ENCODE measurements around the gene NLRP12. TPM values are rescaled to one million over a fixed set of nuclear protein-coding genes. Genes with fewer than 3 reads are reported as not detected.

NLRP12 gene
- total RNA-seq, 1 experiment from 2014 or later: not detected

Small RNA genes lying within 50 kb of the gene (small RNA-seq; reads per million reads assigned to genes)
- gene AC008753.1: 0 reads per million in 2 experiments
- gene MIR1283-2: 0 reads per million in 2 experiments
- gene MIR371A: 0 reads per million in 2 experiments
- gene MIR372: 0 reads per million in 2 experiments
- 0 to 0.19 reads per million in 2 experiments for gene MIR373
- gene MIR516A1: 0 reads per million in 2 experiments
- 0 reads per million in 2 experiments for gene MIR516A2
- gene MIR519A1: 0 reads per million in 2 experiments
- 0 reads per million in 2 experiments for gene MIR521-1
- 0 reads per million in 2 experiments for gene MIR527
- gene RNU6-1041P: 0 reads per million in 2 experiments
- 0 reads per million in 2 experiments for gene RNU6-165P
- gene RNU6-751P: 0 reads per million in 2 experiments
- 0 reads per million in 2 experiments for gene RNU6-982P

Other genes with a start within 250 kb of the NLRP12 start
- gene DPRX, start 192.3 kb downstream of the NLRP12 start, total RNA-seq (2014; rRNA removed; shearing (Covaris generic)): not detected in 2 replicates
- 4.0 and 4.5 TPM in 2 replicates for gene MYADM, start 43.6 kb upstream of the NLRP12 start, total RNA-seq (2014; rRNA removed; shearing (Covaris generic))
- gene PRKCG, start 57.9 kb upstream of the NLRP12 start, total RNA-seq (2014; rRNA removed; shearing (Covaris generic)): not detected in 2 replicates
- not detected in 2 replicates for gene CACNG7, start 85.0 kb upstream of the NLRP12 start, total RNA-seq (2014; rRNA removed; shearing (Covaris generic))
- not detected in 2 replicates for gene CACNG8, start 138.6 kb upstream of the NLRP12 start, total RNA-seq (2014; rRNA removed; shearing (Covaris generic))
- not detected in 2 replicates for gene CACNG6, start 167.3 kb upstream of the NLRP12 start, total RNA-seq (2014; rRNA removed; shearing (Covaris generic))
- not detected in 2 replicates for gene VSTM1, start 239.6 kb upstream of the NLRP12 start, total RNA-seq (2014; rRNA removed; shearing (Covaris generic))

Data from SK-MEL-5 (cell line).